Body of pancreas (tissue), 4 donors: Measurements from ENCODE around the gene MFSD12.

Experiments used
- POLR2A ChIP-seq, 3 donors: fragments of 450-650 bp; IDR thresholded peaks; one replicate each; pipeline ENCODE4 v1.6.1; 2016; ENCODE audit warnings: antibody characterized with exemption in 3 of 3, mild to moderate bottlenecking in 2 of 3
- TF ChIP-seq, protein P1 (sequence below), 7 experiments: fragments of 450-650 bp in 4 of 7; fragments of 200-600 bp in 3 of 7; sonication (generic) in 3 of 7; IDR thresholded peaks; one replicate each; pipeline ENCODE4 v1.5.1; 2016 to 2019; ENCODE audit warnings: antibody characterized with exemption in 7 of 7

DNA sequence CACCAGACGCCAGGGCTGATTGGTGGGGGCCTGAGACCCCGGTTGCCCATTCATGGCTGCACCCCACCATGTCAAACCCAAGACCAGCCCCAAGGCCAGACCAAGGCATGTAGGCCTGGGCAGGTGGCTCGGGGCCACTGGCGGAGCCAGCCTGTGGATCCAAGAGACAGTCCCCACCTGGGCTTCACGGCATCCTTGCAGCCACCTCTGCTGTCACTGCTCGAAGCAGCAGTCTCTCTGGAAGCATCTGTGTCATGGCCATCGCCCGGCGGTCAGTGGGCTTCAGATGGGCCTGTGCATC lies 22.2 kb downstream of the MFSD12 start:
- no peak for TF ChIP-seq POLR2A (IDR thresholded peaks at IDR 0.05)
- TF ChIP-seq, protein P1, sequence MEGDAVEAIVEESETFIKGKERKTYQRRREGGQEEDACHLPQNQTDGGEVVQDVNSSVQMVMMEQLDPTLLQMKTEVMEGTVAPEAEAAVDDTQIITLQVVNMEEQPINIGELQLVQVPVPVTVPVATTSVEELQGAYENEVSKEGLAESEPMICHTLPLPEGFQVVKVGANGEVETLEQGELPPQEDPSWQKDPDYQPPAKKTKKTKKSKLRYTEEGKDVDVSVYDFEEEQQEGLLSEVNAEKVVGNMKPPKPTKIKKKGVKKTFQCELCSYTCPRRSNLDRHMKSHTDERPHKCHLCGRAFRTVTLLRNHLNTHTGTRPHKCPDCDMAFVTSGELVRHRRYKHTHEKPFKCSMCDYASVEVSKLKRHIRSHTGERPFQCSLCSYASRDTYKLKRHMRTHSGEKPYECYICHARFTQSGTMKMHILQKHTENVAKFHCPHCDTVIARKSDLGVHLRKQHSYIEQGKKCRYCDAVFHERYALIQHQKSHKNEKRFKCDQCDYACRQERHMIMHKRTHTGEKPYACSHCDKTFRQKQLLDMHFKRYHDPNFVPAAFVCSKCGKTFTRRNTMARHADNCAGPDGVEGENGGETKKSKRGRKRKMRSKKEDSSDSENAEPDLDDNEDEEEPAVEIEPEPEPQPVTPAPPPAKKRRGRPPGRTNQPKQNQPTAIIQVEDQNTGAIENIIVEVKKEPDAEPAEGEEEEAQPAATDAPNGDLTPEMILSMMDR (IDR thresholded peaks at IDR 0.05): no peak
